Thoracic aorta (tissue), 2 donors: ENCODE data around the gene ADIRF. TPM values are rescaled to one million over a fixed set of nuclear protein-coding genes. Genes with fewer than 3 reads are reported as not detected.
A peak's percentile ranks its signal among the peaks of the same experiment; 100 is the strongest.
"Not testable (repeated sequence)": the region's sequence is repeated elsewhere in the genome, so short reads cannot be mapped to it uniquely, and the experiment has no call there.

Source experiments
- ATAC-seq: fragments of 150-250 bp; one replicate; pipeline ENCODE4 v1.8.0; 2017; ENCODE audit warnings: low read depth; ENCODE audit not compliant: insufficient number of reproducible peaks, low FRiP score
- DNase-seq: peaks from one replicate; pipeline ENCODE4 v3.0.0-alpha.2; 2020; ENCODE audit warnings: low spot score
- H3K27ac ChIP-seq, 2 donors: fragments of 200-600 bp; sonication (generic); 1 replicate in 1 of 2; 2 replicates in 1 of 2; pipeline ENCODE4 v1.5.1; 2016; ENCODE audit warnings: mild to moderate bottlenecking in 2 of 2, moderate library complexity in 2 of 2
- H3K27me3 ChIP-seq: fragments of 200-600 bp; sonication (generic); replicated peaks from 2 replicates; pipeline ENCODE4 v1.6.0; 2016; ENCODE audit warnings: mild to moderate bottlenecking; ENCODE audit not compliant: insufficient read depth
- H3K36me3 ChIP-seq: fragments of 200-600 bp; sonication (generic); one replicate; pipeline ENCODE4 v1.5.1; 2016
- H3K4me1 ChIP-seq, 2 donors: fragments of 200-600 bp; sonication (generic); 1 replicate in 1 of 2; 2 replicates in 1 of 2; pipeline versions ENCODE4 v1.5.1 to v1.6.0; 2016; ENCODE audit warnings: low read depth in 2 of 2, mild to moderate bottlenecking in 1 of 2; ENCODE audit not compliant: control insufficient read depth in 1 of 2
- H3K4me3 ChIP-seq: fragments of 200-600 bp; sonication (generic); 2 replicates; pipeline ENCODE4 v1.5.1; 2016; ENCODE audit warnings: mild to moderate bottlenecking
- H3K9me3 ChIP-seq: fragments of 200-600 bp; sonication (generic); 2 replicates; pipeline ENCODE4 v1.5.1; 2016
- total RNA-seq, 2 donors: library from RNA; depleted of rRNA; stranded (reverse); fragments of >200 nt; gene quantifications; one replicate each; pipeline versions ENCODE4 v1.1.0 to v1.2.3, GENCODE V29; 2016
- TF ChIP-seq, protein P1 (sequence below): fragments of 200-600 bp; sonication (generic); IDR thresholded peaks from one replicate; pipeline ENCODE4 v1.5.1; 2019; ENCODE audit warnings: antibody characterized with exemption

The ADIRF gene
- total RNA-seq, 2 donors from 2014 or later, result 318 to 644 TPM

- H3K9me3 ChIP-seq, result no peaks in the 10 kb centered on the region
- H3K4me1 ChIP-seq, result peaks cover 34 to 58% of the 10 kb centered on the region in 2 donors
- H3K4me3 ChIP-seq, result no peak overlapping the region
- no peaks in the 10 kb centered on the region for H3K36me3 ChIP-seq
- ATAC-seq, result no peak
- no peak overlapping the region for H3K27ac ChIP-seq
- TF ChIP-seq, protein P1, sequence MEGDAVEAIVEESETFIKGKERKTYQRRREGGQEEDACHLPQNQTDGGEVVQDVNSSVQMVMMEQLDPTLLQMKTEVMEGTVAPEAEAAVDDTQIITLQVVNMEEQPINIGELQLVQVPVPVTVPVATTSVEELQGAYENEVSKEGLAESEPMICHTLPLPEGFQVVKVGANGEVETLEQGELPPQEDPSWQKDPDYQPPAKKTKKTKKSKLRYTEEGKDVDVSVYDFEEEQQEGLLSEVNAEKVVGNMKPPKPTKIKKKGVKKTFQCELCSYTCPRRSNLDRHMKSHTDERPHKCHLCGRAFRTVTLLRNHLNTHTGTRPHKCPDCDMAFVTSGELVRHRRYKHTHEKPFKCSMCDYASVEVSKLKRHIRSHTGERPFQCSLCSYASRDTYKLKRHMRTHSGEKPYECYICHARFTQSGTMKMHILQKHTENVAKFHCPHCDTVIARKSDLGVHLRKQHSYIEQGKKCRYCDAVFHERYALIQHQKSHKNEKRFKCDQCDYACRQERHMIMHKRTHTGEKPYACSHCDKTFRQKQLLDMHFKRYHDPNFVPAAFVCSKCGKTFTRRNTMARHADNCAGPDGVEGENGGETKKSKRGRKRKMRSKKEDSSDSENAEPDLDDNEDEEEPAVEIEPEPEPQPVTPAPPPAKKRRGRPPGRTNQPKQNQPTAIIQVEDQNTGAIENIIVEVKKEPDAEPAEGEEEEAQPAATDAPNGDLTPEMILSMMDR, result no peak
- no peaks in the 10 kb centered on the region for H3K27me3 ChIP-seq
- DNase-seq, result no peak
Observed at GRCh38 chr10:86950349-86950748, 17.9 kb upstream of the ADIRF start.

DNA sequence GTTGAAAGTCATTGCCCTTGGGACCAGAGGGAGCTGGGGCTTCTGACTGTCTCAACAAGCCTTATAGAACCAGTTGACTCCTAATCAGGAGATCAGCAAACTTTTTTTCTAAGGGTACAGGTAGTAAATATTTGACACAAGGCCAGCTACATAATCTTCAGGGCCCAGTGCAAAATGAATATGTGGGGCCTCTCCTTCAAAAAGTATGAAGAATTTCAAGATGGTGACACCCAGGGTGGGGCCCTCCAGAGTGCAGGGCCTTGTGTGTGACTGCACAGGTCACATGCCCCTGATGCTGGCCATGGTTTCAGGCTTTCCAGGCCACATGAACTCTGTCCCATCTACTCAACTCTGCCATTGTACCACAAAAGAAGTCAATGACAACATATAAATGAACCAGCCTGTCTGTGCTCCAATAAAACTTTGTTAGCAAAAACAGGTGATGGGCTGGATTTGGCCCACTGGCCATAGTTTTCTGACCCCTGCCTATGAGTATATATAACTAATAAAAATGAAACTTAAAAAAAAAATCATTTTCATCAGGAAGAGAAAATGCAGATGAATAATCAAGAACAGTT, 17.0 kb upstream of the ADIRF start:
- DNase-seq, result no peak
- ATAC-seq, result no peak

DNA sequence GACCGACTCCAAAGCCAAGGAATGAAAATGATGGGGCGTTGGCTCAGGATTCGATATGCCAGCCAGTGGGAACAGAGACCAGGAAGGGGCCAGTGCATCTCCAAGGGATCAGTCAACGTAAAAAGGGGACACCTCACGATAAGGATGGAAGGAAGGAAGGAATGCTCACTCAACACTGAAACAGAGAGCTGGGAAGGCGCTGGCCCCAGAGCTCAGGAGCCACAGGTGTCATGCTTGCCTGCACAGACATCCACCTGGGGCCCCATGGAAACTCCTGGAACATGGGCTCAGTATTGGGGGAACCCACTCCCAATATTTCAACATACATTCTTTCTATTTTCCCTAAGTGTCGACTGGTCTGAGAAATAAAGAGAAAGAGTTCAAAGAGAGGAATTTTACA, 16.2 kb upstream of the ADIRF start:
- DNase-seq, result peak; percentile 1
- TF ChIP-seq, protein P1, result no peak
- Histone ChIP-seq H3K4me3 (no peak overlapping the region), H3K27me3 (no peaks in the 10 kb centered on the region), H3K27ac (peak overlapping the region; percentile 92 to 97), H3K9me3 (no peaks in the 10 kb centered on the region), H3K4me1 (peaks cover 41 to 63% of the 10 kb centered on the region in 2 donors), H3K36me3 (no peaks in the 10 kb centered on the region)
- no peak for ATAC-seq

More for the DNA sequence above, 17.0 kb upstream of the ADIRF start:
- TF ChIP-seq, protein P1, result no peak
- Histone ChIP-seq H3K36me3 (no peaks in the 10 kb centered on the region), H3K9me3 (no peaks in the 10 kb centered on the region), H3K27me3 (no peaks in the 10 kb centered on the region), H3K4me1 (peaks cover 34 to 58% of the 10 kb centered on the region in 2 donors), H3K27ac (peak overlapping the region; percentile 92 to 97), H3K4me3 (no peak overlapping the region)

DNA sequence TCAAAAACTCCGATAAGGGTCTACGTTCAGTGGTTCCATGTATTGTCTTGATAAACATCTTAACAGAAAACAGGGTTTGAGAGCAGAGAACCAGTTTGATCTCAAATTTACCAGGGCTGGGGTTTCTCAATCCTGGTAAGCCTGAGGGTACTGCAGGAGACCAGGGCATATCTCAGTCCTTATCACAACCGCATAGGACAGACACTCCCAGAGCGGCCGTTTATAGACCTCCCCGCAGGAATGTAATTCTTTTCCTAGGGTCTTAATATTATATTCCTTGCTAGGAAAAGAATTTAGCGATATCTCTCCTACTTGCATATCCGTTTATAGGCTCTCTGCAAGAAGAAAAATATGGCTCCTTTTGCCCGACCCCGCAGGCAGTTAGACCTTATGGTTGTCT, 15.6 kb upstream of the ADIRF start:
- not testable (repeated sequence) for H3K4me3 ChIP-seq, DNase-seq, ATAC-seq, H3K27me3 ChIP-seq, H3K9me3 ChIP-seq, H3K36me3 ChIP-seq
- H3K27ac ChIP-seq, result peak overlapping the region; percentile 92 to 97
- H3K4me1 ChIP-seq, result peaks cover 46 to 68% of the 10 kb centered on the region in 2 donors

DNA sequence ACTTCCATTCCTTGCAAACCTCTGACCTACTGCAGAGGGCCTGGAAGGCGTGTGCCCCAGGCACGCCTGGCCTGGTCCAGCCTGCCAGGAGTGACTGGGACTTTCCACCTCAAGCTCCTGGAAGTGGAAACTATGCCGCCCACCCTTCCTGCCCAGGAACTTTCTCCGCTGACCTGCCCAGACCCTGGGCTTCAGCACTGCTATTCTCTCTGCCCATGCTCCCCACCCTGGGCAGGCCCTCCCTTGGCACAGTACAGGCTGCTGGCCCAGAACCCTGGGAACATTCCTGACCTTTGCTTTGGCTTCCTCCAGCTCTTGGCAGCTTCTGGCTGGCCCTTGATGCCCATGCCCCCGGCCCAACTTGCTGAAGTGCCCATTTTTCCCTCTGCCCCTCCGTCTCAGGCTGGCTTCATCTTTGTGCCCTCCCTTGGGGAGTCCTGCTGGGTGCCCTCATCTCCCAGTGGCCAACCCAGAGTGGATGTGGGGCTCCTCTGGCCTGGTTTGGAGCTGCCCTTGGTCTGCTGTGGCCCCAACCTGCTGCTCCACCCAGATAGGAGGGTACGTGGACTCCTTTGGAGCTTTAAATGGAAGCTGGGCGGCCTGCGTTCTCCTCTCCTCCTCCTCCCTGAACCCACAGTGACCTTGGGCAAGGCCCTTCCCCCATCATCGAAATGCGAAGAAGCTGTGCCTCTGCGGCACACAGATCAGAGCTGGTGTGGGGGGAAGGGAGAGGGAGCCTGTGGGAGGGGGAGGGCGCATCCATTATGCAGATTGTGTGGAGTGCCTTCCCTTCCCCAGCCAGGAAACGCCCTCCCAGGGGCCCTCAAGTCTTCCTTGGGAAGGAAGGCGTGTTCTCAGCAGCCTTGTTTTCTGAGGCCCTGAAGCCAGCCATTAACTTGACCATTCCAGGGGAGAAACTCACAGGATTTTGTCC, 14.3 kb upstream of the ADIRF start:
- ATAC-seq (peak; percentile 63), DNase-seq (peak; percentile 36)
- H3K9me3 ChIP-seq, result no peaks in the 10 kb centered on the region
- peaks cover 59 to 82% of the 10 kb centered on the region in 2 donors for H3K4me1 ChIP-seq
- H3K4me3 ChIP-seq, result peak overlapping the region; percentile 35
- H3K36me3 ChIP-seq, result no peaks in the 10 kb centered on the region
- TF ChIP-seq, protein P1, result no peak
- H3K27ac ChIP-seq, result peak overlapping the region; percentile 92 to 97
- no peaks in the 10 kb centered on the region for H3K27me3 ChIP-seq
